Measurements from ENCODE around the gene EGR4. TPM values are rescaled to one million over a fixed set of nuclear protein-coding genes. Genes with fewer than 3 reads are reported as not detected.
A peak's percentile ranks its signal among the peaks of the same experiment; 100 is the strongest.

The EGR4 gene
- total RNA-seq, 1 donor from 2014 or later = not detected

DNA sequence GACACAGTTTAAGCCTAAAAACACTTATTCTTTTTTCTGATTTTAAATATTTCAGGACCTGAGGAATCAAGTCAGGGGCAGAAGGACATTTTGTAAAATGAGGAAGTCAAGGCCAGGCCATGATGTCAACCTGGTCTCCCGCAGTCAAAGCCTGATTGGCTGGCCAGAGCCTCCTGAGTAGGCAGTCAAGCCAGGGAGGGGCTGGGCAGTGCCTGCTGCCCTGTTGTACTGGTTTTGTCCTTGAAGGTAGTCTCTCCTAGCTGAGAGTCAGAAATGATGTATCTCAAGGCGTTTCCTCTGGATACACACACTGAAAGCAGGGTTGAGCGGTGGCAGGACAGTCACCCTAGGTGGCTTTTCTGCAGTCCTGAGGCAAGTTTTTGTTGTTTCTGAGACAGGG is 39.4 kb downstream of the EGR4 start:
- Histone ChIP-seq H3K4me1 (no peaks in the 10 kb centered on the region), H3K36me3 (peaks cover 55% of the 10 kb centered on the region), H3K27me3 (no peaks in the 10 kb centered on the region), H3K9me3 (no peaks in the 10 kb centered on the region), H3K4me3 (no peak overlapping the region), H3K27ac (no peak overlapping the region)
- TF ChIP-seq, protein P1, sequence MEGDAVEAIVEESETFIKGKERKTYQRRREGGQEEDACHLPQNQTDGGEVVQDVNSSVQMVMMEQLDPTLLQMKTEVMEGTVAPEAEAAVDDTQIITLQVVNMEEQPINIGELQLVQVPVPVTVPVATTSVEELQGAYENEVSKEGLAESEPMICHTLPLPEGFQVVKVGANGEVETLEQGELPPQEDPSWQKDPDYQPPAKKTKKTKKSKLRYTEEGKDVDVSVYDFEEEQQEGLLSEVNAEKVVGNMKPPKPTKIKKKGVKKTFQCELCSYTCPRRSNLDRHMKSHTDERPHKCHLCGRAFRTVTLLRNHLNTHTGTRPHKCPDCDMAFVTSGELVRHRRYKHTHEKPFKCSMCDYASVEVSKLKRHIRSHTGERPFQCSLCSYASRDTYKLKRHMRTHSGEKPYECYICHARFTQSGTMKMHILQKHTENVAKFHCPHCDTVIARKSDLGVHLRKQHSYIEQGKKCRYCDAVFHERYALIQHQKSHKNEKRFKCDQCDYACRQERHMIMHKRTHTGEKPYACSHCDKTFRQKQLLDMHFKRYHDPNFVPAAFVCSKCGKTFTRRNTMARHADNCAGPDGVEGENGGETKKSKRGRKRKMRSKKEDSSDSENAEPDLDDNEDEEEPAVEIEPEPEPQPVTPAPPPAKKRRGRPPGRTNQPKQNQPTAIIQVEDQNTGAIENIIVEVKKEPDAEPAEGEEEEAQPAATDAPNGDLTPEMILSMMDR (IDR thresholded peaks at IDR 0.05) = no peak
- ATAC-seq (peak; percentile 44), DNase-seq (peak; percentile 44)
- intact Hi-C loops (cut with DNase I) = no loop called here

DNA sequence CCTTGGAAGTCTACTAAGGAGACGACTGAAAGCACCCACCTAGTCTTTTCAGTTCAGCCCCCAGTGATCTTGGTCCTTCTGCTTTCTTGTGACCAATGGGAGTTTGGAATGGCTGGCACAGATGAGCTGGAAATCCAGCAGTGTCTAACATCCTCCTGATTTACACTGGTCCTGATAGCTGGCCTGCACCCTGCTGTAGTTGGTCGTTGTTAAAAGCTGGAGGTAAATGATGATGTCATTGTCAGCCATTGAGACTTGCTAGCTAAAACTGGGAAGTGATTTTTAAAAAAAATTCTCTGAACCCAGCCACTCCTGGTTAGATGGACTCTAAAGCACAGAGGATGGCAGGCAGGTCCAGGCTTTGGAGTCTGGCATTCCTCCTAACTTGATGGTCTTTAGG is 39.9 kb downstream of the EGR4 start:
- Histone ChIP-seq H3K27ac (no peak overlapping the region), H3K36me3 (peaks cover 60% of the 10 kb centered on the region), H3K4me1 (no peaks in the 10 kb centered on the region), H3K4me3 (no peak overlapping the region), H3K9me3 (no peaks in the 10 kb centered on the region), H3K27me3 (no peaks in the 10 kb centered on the region)
- ATAC-seq = no peak
- TF ChIP-seq, protein P1 (IDR thresholded peaks at IDR 0.05) = no peak
- intact Hi-C loops (cut with DNase I) = no loop called here
- DNase-seq = peak; percentile 6

DNA sequence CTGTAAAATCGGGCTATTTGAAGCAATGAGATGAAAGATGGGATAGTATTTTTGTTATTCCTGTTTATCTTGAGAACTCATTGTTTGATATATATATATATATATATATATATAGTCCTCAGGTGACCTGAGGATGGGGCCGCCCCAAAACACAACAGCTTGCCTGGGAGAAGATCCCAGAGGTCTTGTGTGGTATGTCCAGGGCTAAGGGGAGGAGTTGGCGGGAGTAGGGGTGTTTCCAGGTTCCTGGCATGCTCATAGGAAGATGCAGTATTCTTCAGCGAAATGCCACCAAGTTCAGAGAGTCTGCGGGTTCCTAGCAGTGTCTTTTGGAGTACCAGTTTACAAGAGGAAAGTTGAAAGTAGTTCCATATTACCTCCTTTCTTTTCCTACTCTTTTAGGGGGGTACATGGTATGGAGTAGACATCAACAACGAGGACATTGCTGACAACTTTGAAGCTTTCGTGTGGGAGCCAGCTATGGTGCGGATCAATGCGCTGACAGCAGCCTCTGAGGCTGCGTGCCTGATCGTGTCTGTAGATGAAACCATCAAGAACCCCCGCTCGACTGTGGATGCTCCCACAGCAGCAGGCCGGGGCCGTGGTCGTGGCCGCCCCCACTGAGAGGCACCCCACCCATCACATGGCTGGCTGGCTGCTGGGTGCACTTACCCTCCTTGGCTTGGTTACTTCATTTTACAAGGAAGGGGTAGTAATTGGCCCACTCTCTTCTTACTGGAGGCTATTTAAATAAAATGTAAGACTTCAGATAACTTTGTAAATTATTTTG is 40.9 kb downstream of the EGR4 start:
- ATAC-seq (no peak), DNase-seq (peak; percentile 42)
- H3K9me3 ChIP-seq = no peaks in the 10 kb centered on the region
- intact Hi-C loops (cut with DNase I) = no loop called here
- H3K27ac ChIP-seq = no peak overlapping the region
- no peak overlapping the region for H3K4me3 ChIP-seq
- no peaks in the 10 kb centered on the region for H3K27me3 ChIP-seq
- TF ChIP-seq, protein P1 (IDR thresholded peaks at IDR 0.05) = no peak
- no peaks in the 10 kb centered on the region for H3K4me1 ChIP-seq
- peaks cover 69% of the 10 kb centered on the region for H3K36me3 ChIP-seq

DNA sequence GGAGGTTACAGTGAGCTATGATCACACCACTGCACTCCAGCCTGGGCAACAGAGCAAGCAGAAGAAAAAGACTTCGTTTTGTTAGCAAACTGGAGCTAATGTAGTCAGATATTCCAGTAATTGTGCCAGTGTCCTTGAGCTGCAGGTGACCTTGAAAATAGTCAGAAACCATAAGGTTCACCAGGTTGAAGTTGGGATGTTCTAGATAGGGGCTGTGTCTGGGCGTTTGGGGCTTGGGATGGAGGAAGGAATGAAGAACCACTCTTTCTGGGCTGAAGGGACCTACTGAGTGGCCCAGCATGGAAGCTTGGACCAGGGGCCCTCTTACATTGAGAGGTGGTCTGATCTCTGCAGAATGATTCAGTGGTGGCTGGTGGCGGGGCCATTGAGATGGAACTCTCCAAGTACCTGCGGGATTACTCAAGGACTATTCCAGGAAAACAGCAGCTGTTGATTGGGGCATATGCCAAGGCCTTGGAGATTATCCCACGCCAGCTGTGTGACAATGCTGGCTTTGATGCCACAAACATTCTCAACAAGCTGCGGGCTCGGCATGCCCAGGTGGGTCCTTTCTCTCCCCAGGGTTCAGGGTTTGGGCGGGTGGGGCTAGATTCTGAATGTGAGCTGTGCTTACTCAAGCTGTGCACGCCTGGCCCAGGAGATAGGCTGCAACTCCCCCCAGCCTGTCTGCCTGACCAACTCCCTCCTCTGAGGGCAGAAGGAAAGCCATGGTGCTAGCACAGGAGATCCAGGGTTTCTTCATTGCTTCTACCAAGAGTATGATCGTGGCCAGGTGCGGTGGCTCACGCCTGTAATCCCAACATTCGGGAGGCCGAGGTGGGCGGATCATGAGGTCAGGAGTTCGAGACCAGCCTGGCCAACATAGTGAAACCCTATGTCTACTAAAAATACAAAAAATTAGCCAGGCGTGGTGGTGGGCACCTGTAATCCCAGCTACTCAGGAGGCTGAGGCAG is 42.2 kb downstream of the EGR4 start:
- Histone ChIP-seq H3K27me3 (no peaks in the 10 kb centered on the region), H3K4me1 (no peaks in the 10 kb centered on the region), H3K36me3 (peaks cover 82% of the 10 kb centered on the region), H3K4me3 (no peak overlapping the region), H3K27ac (no peak overlapping the region), H3K9me3 (no peaks in the 10 kb centered on the region)
- ATAC-seq = no peak
- DNase-seq = peak; percentile 56
- TF ChIP-seq, protein P1 (IDR thresholded peaks at IDR 0.05) = no peak
- intact Hi-C loops (cut with DNase I) = no loop called here

DNA sequence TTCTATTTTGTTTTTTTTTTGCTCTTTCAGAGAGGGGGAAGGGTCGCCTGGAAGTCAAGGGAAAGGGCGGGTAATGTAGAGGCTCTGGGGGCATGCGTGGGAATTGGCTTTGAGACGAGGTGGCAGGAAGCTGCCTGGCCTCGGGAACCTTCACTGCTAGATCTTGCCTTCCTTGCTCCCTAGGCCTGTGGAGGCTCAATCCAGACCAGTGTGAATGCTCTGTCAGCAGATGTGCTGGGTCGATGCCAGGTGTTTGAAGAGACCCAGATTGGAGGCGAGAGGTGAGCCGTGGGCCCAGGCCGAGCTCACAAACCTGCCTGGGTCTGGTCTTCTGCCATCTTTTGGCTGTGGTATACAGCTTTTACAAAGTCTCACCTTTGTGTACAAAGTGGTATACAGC is 43.7 kb downstream of the EGR4 start:
- H3K9me3 ChIP-seq = no peaks in the 10 kb centered on the region
- DNase-seq (peak; percentile 13), ATAC-seq (no peak)
- H3K4me3 ChIP-seq = no peak overlapping the region
- intact Hi-C loops (cut with DNase I) = no loop called here
- TF ChIP-seq, protein P1 (IDR thresholded peaks at IDR 0.05) = no peak
- no peak overlapping the region for H3K27ac ChIP-seq
- peaks cover 97% of the 10 kb centered on the region for H3K36me3 ChIP-seq
- no peaks in the 10 kb centered on the region for H3K27me3 ChIP-seq
- no peaks in the 10 kb centered on the region for H3K4me1 ChIP-seq

All from upper lobe of right lung (tissue), 1 donor.